GM12872 (cell line): ENCODE data around the gene PSMA1.

ENCODE experiments used
- TF ChIP-seq, protein P1 (sequence below): IDR thresholded peaks from 3 replicates; pipeline ENCODE4 v1.5.1; 2011; ENCODE audit warnings: low read depth, mild to moderate bottlenecking, low read length, moderate library complexity; ENCODE audit not compliant: insufficient read depth

PSMA1 gene

DNA sequence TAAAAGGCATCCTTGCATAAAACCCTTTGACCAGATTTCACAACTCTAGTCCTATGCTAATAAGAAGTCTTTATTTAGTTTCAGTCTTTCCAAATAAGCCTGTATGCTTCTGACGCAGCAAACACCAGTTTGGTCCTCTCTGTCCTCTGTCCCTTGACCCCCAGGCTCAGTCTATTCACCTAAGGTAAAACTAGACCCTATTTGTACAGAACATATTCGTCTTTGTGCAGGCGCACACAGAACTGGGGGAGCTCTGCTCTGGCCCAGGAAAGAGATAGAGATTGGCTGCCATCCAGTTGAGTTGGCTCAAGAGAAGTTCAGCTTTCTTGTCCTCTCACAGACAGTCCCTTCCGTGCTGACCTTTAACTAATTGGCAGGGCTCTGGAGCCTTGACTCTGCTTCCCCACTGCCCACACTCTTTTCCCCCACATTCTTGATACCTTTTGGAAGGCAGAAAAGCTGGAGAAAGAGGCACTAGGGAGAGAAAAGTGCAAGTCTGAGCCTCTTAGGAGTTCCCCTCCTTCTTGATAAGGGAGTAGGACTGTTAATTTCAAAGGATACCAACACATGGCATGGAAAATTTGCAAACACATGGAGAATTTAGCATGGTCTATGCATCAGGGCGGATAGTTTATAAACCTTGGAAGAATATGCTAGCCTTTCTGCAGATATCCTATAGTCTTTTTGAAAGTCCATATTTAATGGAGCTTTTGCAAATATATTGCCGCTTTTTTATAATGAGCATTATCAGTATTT, 21.2 kb upstream of the PSMA1 start:
- TF ChIP-seq, protein P1, sequence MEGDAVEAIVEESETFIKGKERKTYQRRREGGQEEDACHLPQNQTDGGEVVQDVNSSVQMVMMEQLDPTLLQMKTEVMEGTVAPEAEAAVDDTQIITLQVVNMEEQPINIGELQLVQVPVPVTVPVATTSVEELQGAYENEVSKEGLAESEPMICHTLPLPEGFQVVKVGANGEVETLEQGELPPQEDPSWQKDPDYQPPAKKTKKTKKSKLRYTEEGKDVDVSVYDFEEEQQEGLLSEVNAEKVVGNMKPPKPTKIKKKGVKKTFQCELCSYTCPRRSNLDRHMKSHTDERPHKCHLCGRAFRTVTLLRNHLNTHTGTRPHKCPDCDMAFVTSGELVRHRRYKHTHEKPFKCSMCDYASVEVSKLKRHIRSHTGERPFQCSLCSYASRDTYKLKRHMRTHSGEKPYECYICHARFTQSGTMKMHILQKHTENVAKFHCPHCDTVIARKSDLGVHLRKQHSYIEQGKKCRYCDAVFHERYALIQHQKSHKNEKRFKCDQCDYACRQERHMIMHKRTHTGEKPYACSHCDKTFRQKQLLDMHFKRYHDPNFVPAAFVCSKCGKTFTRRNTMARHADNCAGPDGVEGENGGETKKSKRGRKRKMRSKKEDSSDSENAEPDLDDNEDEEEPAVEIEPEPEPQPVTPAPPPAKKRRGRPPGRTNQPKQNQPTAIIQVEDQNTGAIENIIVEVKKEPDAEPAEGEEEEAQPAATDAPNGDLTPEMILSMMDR: no peak

GRCh38 chr11:14539982-14540421, 19.8 kb upstream of the PSMA1 start:
- TF ChIP-seq, protein P1: 0 out of 3 replicates have a peak, but pooled peaks have one; percentile 3

- TF ChIP-seq, protein P1: no peak
Measured at GRCh38 chr11:14538926-14539554, 18.9 kb upstream of the PSMA1 start.

DNA sequence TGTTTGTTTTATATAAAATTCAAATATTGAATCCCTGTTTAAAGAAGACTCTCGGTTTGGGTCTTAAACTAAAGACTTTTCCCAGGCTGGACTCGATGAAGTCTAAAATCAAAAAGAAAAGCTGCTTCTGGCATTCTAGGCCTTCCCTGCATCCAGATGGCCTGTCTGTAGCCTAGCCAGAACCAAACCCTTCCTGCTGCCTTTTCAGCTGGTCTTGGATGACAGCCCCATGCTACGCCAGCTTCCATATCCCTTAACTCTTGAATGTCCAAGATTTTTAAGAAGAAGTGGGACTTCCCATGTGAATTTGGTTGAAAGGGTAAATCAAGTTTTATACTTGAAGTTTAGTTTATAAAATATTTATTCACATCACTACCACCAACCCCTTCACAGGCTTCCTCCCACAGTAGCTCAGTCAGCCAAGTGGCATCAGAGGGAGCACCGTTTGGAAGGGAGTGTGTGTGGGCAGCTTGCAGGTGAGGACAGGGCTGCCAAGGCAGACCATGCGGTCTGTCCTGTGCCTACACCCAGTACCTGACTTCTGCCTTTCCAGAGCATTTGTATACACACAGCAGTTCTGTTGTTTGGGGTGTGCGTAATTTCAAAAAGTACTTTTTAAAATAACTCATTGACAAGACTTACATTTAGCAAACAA, 18.2 kb upstream of the PSMA1 start:
- TF ChIP-seq, protein P1: no peak

DNA sequence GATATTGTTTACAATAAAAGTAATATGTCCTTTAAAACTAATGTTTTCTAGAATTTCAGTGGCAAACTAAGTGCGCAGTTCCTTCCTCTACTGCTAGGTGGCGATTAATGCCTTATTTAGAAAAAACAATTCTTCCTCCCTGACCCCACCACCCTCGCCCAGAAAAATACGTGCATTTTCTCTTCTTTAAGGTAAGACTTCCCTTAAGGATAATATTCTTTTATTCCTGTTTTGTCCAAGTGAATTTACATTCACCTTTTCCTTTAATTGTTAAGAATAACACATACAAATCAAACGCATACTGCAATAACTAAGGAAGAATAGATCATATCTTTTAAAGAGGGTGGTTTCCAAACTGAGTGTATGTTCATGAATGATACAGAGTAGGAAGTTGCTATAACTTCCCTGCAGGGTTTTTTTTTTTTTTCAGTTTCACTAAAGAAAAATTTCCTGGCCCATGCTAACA, 17.0 kb upstream of the PSMA1 start:
- TF ChIP-seq, protein P1: peak; percentile 70

DNA sequence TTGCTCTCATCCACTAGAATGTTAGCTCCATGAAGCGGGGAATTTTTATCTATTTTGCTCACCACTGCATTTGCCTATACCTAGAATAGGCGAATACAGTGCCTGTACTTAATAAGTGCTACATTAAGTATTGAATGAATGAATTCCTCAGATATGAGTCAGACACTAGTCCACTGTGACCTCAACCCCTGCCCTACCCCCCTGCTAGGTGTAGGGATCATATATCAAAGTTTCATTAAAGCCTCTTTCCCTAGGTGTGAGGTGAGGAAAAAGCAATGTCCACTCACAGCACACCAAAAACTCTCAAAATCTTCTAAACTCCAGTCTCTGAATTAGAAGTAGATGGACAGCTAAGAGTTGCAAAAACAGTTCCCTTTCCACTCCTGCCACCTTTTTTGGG, 9.8 kb upstream of the PSMA1 start:
- TF ChIP-seq, protein P1: no peak

DNA sequence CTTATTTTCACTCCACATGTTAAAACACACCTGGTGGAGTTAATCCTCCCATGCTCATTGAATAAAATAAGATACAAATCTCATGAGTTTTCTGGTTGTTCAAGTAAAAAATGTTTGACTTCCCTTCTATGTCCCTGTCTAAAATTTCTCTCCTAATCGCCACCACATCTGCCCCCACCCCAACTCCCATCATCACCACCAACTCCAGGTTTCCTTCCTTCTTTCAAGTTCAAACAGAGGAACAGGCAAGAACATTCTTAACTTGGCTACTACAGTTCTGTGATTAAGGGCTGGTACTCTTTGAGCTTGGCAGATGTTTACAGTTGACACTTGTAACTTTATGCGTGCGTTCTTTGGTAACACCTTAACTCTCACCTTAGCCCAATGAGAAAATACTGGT, 9.1 kb upstream of the PSMA1 start:
- TF ChIP-seq, protein P1: no peak
